ENCODE measurements around the gene RNPEPL1. TPM values are rescaled to one million over a fixed set of nuclear protein-coding genes. Genes with fewer than 3 reads are reported as not detected.

The RNPEPL1 gene
- total and polyA plus RNA-seq, 7 donors: 23.1 to 136 (median 64.3) TPM

DNA sequence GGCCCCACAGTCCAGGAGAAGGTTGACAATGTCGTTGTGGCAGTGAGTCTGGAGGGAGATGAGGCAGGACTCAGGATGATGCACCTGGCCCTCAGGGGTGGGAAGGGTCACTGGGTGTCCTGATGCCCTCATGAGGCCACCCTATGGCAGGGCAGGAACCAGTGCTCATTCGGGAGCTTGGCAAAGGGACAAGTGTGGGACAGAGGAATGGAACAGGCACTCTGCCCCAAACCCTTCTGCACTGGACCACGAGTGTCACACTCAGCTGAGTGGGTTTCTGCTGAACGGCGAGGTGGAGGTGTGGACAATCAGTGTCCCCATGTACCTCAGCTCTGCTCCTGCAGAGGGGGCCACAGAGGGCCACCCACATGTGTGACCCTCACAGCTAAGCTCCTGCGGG lies 42.5 kb upstream of the RNPEPL1 start:
- 97 to 98% methylated on average over 6 of the region's 6 CpGs for whole genome bisulfite sequencing, 2 donors
- H3K4me3 ChIP-seq: no peak overlapping the region
- H3K27ac ChIP-seq: no peak overlapping the region
- DNase-seq: no peak
- TF ChIP-seq POLR2A (IDR thresholded peaks at IDR 0.05) (no peak), POLR2AphosphoS5 (IDR thresholded peaks at IDR 0.05) (no peak), EP300 (IDR thresholded peaks at IDR 0.05) (no peak)
- TF ChIP-seq, protein P1, sequence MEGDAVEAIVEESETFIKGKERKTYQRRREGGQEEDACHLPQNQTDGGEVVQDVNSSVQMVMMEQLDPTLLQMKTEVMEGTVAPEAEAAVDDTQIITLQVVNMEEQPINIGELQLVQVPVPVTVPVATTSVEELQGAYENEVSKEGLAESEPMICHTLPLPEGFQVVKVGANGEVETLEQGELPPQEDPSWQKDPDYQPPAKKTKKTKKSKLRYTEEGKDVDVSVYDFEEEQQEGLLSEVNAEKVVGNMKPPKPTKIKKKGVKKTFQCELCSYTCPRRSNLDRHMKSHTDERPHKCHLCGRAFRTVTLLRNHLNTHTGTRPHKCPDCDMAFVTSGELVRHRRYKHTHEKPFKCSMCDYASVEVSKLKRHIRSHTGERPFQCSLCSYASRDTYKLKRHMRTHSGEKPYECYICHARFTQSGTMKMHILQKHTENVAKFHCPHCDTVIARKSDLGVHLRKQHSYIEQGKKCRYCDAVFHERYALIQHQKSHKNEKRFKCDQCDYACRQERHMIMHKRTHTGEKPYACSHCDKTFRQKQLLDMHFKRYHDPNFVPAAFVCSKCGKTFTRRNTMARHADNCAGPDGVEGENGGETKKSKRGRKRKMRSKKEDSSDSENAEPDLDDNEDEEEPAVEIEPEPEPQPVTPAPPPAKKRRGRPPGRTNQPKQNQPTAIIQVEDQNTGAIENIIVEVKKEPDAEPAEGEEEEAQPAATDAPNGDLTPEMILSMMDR (IDR thresholded peaks at IDR 0.05): no peak
- peaks cover 0 to 30% (median 3%) of the 10 kb centered on the region in 4 donors for H3K36me3 ChIP-seq
- intact Hi-C loops (cut with DNase I): no loop called here
- peaks cover 0 to 4% (median 0%) of the 10 kb centered on the region in 4 donors for H3K9me3 ChIP-seq
- H3K27me3 ChIP-seq: peaks cover 0 to 11% (median 6%) of the 10 kb centered on the region in 3 donors
- no peaks in the 10 kb centered on the region for H3K4me1 ChIP-seq

GRCh38 chr2:240526521-240526920 lies 41.8 kb upstream of the RNPEPL1 start:
- no peak for DNase-seq
- Histone ChIP-seq H3K9me3 (peaks cover 0 to 4% (median 1%) of the 10 kb centered on the region in 4 donors), H3K4me3 (no peak overlapping the region), H3K4me1 (no peaks in the 10 kb centered on the region), H3K27me3 (peaks cover 0 to 4% (median 0%) of the 10 kb centered on the region in 3 donors), H3K27ac (no peak overlapping the region), H3K36me3 (peaks cover 0 to 30% (median 3%) of the 10 kb centered on the region in 4 donors)
- 90 to 91% methylated on average over 4 of the region's 4 CpGs for WGBS, 2 donors
- no peak for TF ChIP-seq POLR2AphosphoS5 (IDR thresholded peaks at IDR 0.05)
- TF ChIP-seq EP300 (IDR thresholded peaks at IDR 0.05): no peak
- TF ChIP-seq, protein P1 (IDR thresholded peaks at IDR 0.05): no peak
- TF ChIP-seq POLR2A (IDR thresholded peaks at IDR 0.05): no peak
- intact Hi-C loops (cut with DNase I): no loop called here

DNA sequence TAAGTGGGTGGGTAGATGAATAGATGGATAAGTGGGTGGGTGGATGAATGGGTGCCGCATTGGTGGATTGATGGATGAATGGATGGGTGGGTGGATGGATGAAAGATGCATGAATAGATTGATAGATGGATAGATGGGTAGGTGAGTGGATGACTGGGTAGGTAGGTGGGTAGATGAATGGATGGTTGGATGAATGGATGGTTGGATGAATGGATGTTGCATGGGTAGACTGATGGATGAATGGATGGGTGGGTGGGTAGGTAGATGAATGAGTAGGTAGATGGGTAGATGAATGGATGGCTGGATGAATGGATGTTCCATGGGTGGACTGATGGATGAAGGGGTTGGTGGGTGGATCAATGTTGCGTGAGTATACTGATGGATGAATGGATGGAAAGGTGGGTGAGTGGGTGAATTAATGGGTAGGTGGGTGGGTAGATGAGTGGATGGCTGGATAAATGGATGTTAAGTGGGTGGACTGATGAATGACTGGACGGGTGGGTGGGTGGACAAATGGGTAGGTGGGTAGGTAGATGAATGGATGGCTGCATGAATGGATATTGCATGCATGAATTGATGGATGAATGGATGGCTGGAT lies 41.0 kb upstream of the RNPEPL1 start:
- no peaks in the 10 kb centered on the region for H3K27me3 ChIP-seq

DNA sequence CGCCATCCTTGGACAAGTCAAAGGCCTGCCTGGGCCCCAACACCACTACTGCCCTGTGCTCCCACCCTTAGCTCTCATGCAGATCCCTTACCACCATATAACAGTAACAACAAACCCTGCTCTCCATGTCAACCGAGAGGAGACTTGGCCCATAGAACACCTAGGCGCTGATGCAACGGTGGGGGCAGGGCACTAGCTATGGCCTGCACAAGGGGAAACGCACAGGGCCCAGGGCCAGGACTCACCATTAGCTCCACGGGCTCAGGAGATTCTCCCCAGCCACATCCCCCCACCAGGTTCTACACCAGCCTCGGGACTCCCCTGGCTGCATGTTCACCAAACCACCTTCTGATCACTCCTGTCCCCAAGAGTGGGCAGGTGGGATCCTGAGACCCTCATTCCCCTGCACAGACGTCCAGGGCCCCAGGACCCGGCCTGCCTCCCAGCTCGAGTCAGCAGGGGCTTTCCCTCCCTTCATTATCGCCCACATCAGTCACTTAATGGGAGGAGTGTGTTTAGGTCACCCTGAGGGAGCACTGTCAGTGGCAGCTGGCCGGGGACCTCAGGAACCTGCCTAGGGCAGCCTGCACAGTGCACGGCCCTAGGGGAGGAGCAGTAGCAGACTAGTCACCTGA lies 39.8 kb upstream of the RNPEPL1 start:
- intact Hi-C loops (cut with DNase I): no loop called here
- no peak for TF ChIP-seq POLR2AphosphoS5 (IDR thresholded peaks at IDR 0.05)
- TF ChIP-seq, protein P1 (IDR thresholded peaks at IDR 0.05): no peak
- no peak for TF ChIP-seq EP300 (IDR thresholded peaks at IDR 0.05)
- no peak for TF ChIP-seq POLR2A (IDR thresholded peaks at IDR 0.05)
- 88 to 95% methylated on average over 13 of the region's 13 CpGs for WGBS, 2 donors
- peaks cover 0 to 21% (median 1%) of the 10 kb centered on the region in 4 donors for H3K36me3 ChIP-seq
- H3K4me3 ChIP-seq: no peak overlapping the region
- no peak for DNase-seq
- H3K27ac ChIP-seq: no peak overlapping the region
- no peaks in the 10 kb centered on the region for H3K4me1 ChIP-seq
- H3K27me3 ChIP-seq: no peaks in the 10 kb centered on the region
- peaks cover 0 to 8% (median 5%) of the 10 kb centered on the region in 4 donors for H3K9me3 ChIP-seq

More for the DNA sequence above, 41.0 kb upstream of the RNPEPL1 start:
- intact Hi-C loops (cut with DNase I): no loop called here
- Histone ChIP-seq H3K4me3 (no peak overlapping the region), H3K27ac (no peak overlapping the region), H3K4me1 (no peaks in the 10 kb centered on the region), H3K36me3 (peaks cover 0 to 30% (median 3%) of the 10 kb centered on the region in 4 donors), H3K9me3 (peaks cover 0 to 6% (median 3%) of the 10 kb centered on the region in 4 donors)
- no peak for DNase-seq
- WGBS, 2 donors: 93 to 95% methylated on average over 3 of the region's 3 CpGs
- TF ChIP-seq, protein P1 (IDR thresholded peaks at IDR 0.05): no peak
- no peak for TF ChIP-seq POLR2A (IDR thresholded peaks at IDR 0.05)
- TF ChIP-seq POLR2AphosphoS5 (IDR thresholded peaks at IDR 0.05): no peak
- TF ChIP-seq EP300 (IDR thresholded peaks at IDR 0.05): no peak

All from sigmoid colon (tissue), 7 donors.